Activated T-cell treated with anti-CD3 and anti-CD28 coated beads for 1 hour (primary cell): ENCODE results near the gene PRSS3.
"Not testable (repeated sequence)": the region's sequence is repeated elsewhere in the genome, so short reads cannot be mapped to it uniquely, and the experiment has no call there.

Source experiments
- DNase-seq: peaks from one replicate; pipeline ENCODE4 v3.0.0-alpha.2; 2020; ENCODE audit warnings: low read depth

PRSS3 gene

DNA sequence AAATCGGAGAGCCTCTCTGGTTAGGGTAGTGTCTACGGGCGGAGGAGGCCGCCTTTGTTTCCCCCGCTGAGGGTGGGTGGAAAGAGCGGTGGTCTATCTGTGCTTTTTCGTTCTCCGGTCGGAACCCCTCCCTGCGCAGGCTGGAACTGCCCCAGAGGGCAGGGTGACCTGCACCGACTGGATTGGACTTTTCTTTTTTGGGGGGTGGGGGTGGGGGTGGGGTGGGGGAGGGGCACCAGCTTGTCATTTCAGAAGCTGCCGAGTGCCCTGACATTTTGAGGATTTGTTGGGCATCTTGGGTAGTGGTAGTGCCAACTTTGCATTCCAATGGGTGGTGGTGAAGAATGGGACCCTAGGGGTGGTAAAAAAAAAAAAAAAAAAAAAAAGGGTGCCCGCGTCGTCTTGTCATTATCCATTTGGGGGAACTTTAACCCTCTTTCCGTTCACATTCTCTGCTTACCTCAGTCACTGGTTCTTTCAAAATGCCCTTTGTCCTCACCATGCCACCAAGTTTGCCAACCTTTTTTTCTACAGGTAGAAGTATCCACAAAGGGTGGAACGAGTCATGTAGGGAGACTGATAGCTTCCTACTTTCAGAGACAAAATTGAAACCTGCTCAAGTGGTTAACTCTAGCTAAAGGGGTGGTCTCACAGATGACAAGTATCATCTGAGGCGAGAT, 22.9 kb downstream of the PRSS3 start:
- DNase-seq: no peak

DNA sequence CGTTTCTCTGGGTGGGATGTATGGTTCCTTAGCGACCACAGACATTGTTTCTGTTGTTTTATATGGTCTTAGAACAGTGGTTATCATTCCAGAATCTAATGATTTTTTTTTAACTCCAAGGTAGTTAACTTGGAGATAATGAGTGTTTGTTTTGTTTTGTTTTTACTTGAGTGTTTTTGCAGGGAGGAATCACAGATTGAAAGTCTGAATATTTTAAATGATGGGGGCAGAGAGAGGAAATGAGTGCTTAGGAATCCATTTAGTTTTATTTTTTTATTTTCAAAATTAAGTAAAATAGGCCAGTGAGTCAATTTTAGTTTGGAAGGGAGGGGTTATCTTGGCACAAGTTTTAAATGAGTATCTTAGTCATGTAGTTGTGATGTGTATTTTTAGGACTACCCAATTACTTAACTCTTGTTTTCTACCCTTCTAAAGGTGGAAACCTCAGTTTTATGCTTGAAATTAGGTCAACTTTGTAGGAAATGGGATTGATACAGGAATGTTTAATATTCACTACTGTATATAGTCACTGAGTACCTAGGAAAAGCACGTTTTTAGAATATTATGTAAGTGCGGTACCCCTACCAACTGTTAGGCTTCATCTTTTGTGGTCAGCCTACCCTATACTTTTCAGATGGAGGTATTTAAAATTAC, 23.6 kb downstream of the PRSS3 start:
- no peak for DNase-seq

DNA sequence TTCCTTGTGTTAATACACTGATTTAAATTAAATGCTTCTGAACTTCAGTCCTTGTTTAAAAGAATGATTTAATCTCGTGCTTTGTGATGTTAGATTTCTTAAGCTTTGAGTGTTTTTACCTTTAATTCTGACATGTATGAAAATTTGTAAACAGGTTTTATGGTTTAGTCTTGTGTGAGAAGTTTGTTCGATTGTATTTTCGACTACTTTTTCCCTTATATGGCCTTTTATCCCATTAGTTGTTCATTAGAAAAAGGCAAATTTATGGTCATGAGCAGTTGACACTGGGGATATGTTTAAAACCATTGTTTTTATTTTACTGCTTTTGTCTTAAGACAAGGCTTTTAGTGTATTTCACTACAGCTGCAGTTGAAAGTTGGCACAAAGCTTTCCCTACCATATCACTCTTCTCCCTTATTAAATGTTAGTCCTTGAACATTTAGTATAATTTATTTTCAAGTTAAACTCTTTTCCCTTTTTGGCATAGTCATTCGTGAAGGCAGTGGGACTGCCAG, 24.9 kb downstream of the PRSS3 start:
- DNase-seq: no peak

DNA sequence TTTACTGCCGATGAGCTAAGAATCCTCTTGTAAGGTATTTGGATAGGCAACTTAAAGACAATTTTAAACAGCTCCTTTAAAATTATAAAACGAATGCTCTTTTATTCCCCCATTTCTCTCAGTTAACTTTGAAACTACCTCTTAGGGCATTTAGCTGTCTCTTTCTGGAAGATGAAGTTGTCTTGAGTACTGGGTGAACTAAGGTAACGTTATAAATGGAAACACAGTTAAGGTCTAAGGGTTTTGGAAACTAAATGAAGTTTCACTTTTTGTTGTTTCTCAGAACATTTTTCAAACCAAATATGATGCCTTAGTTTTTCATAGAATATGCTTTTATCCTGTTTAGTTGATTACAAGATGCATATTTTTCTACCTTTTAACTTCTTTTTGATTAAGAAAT, 28.4 kb downstream of the PRSS3 start:
- no peak for DNase-seq

DNA sequence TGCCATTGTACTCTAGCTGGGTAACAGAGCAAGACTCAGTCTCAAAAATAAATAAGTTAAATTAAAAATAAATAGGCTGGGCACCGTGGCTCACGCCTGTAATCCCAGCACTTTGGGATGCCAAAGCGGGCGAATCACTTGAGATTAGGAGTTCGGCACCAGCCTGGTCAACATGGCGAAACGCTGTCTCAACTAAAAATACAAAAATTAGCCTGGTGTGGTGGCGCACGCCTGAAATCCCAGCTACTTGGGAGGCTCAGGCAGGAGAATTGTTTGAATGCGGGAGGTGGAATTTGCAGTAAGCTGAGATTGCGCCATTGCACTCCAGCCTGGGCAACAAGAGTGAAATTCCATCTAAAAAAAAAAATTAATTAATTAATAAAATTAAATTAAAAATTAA, 31.9 kb downstream of the PRSS3 start:
- DNase-seq: not testable (repeated sequence)

DNA sequence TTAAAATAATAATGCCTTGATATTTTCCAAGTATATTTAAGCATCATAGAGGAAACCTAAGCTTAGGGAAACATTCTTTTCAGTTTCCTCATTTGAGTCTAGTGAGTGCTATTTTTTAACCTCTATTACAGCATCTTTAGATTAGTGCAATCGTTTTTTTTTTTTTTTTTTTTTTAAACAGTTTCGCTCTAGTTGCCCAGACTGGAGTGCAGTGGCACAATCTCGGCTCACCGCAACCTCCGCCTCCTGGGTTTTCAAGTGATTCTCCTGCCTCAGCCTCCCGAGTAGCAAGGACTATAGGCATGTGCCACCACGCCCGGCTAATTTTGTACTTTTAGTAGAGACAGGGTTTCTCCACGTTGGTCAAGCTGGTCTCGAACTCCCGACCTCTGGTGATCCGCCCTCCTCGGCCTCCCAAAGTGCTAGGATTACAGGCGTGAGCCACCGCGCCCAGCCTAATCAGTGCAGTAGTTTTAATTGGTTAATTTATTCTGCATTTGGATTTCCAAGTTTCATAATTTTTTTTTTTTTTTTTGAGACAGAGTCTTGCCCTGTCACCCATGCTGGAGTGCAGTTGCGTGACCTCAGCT, 34.4 kb downstream of the PRSS3 start:
- DNase-seq: not testable (repeated sequence)

DNA sequence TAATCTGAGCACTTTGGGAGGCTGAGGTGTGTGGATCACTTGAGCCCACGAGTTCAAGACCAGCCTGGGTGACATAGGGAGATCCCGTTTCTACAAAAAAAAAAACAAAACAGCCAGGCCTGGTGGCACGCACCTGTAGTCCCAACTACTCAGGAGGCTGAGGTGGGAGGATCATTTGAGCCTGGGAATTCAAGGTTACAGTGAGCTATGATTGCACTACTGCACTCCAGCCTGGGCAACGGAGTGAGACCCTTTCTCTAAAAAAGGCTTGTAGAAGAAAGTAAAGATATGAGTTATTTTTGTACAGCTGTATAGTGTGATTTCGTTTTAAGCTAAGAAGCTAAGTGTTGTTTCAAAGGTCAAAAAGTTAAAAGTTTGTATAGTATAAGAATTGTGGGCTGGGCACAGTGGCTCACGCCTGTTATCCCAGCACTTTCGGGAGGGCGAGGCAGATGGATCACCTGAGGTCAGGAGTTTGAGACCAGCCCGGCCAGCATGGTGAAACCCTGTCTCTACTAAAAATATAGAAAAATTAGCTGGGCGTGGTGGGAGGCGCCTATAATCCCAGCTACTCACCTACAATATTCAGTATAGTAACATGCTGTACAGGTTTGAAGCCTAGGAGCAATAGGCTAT, 40.4 kb downstream of the PRSS3 start:
- no peak for DNase-seq

DNA sequence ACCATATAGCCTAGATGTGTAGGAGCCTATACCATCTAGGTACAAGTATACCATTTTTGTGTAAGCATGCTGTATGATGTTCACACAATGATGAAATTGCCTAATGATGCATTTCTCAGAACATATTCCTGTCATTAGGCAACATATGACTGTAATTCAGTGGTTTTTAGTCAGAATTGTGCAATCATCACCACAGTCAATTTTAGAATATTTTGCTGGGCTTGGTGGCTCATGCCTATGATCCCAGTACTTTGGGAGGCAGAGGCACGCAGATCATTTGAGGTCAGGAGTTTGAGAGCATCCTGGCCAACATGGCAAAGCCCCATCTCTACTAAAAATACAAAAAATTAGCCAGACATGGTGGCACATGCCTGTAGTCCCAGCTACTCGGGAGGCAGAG, 40.9 kb downstream of the PRSS3 start:
- not testable (repeated sequence) for DNase-seq

DNA sequence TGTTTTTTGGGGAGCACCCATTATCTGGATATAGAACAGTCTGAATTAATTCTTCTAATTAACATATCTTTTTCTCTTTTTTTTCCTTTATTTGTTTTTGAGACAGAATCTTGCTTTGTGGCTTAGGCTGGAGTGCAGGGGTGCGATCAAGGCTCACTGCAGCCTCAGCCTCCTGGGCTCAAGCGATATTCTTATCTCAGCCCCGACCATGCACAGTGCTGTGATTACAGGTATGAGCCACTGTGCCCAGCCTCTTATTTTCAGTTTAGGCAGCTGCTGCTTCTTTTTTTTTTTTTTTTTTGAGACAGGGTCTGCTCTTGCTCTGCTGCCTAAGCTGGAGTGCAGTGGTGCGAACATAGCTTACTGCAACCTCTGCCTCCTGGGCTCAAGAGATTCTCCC, 41.8 kb downstream of the PRSS3 start:
- no peak for DNase-seq

DNA sequence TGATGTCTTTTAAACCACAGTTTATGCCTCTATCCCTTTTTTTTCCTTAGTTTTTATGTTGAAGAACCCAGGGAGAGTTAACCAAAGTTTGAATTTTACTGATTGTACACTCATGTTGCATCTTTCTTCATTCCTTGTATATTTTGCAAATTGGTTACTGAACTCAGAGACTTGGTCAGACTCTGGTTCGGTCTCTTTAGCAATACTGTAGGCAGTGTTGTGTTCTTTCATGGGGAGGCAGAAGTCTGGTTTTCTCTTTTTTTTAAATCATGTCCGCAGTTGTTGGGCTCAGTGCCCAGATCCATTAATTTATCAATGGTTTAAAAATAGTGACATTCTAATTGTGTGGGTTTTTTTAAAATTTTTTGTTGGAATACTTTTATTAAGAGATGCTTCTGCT, 45.0 kb downstream of the PRSS3 start:
- no peak for DNase-seq

DNA sequence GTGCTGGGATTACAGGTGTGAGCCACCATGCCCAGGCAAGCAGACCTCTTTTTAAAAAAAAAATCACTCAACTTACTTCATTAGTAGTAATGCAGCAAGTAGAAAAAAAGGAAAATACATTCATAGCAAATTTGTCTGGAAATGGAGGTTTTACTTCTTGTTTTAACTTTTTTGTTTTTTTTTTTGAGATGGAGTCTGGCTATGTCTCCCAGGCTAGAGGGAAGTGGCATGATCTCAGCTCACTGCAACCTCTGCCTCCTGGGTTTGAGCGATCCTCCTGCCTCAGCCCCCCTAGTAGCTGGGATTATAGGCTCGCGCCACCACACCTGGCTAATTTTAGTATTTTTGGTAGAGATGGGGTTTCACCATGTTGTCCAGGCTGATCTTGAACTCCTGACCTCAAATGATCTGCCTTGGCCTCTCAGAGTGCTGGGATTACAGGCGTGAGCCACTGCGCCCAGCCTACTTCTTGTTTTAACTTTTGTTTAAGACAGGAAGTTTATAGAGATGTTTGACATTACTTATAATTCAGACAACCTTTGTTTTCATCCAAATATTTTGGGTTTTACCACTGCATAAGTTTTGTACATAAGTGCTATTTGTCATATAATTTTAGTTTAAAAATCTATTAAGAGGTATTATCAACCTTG, 48.1 kb downstream of the PRSS3 start:
- DNase-seq: no peak

DNA sequence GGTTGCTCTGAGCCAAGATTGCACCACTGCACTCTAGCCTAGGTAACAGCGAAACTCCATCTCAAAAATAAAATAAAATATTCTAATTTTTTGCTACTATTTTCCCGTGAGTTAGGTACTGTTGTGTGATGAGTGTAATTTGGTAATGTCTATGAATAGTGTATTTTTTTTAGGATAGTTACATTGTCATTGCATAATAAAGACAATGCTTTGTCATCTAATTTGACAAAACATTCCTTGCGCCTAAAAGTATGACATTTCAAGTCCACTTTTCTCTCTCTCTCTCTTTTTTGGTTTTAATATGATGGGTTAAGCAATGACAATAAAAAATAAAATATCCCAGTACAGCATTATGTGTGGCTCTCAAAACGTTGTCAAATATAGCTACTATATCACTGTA, 50.9 kb downstream of the PRSS3 start:
- no peak for DNase-seq

DNA sequence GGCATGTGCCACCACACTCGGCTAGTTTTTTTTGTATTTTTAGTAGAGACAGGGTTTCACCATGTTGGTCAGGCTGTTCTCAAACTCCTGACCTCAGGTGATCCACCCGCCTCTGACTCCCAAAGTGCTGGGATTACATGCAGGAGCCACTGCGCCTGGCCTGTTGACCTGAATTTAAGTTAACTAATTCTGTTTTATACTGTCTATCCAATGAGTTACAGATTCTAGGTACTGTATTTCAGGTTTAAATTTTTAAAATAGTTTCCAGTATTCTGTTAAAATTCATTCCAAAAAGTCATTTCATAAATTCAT, 52.5 kb downstream of the PRSS3 start:
- not testable (repeated sequence) for DNase-seq
